Mesenchymal stem cell (in vitro differentiated cells and primary cell): ENCODE data around the gene UGT1A7.

Experiments
- DNase-seq: peaks from one replicate; pipeline ENCODE4 v3.0.0-alpha.2; 2013
- H2AFZ ChIP-seq: one replicate; pipeline ENCODE4 v1.6.1; 2013; ENCODE audit warnings: low read depth, mild to moderate bottlenecking, control low read depth, inconsistent platforms, low read length, moderate library complexity
- H2AK5ac ChIP-seq: 2 replicates; pipeline ENCODE4 v1.6.1; 2013; ENCODE audit warnings: low read length, moderate library complexity, mild to moderate bottlenecking, inconsistent platforms; ENCODE audit not compliant: severe bottlenecking
- H2BK120ac ChIP-seq: one replicate; pipeline ENCODE4 v1.6.1; 2013; ENCODE audit warnings: low read depth, mild to moderate bottlenecking, inconsistent platforms, low read length, moderate library complexity
- H2BK12ac ChIP-seq, 2 experiments: one replicate each; pipeline ENCODE4 v1.6.1; 2013; ENCODE audit warnings: inconsistent platforms in 2 of 2, low read length in 2 of 2, mild to moderate bottlenecking in 2 of 2, moderate library complexity in 2 of 2, control low read depth in 1 of 2
- H2BK15ac ChIP-seq: one replicate; pipeline ENCODE4 v1.6.1; 2013; ENCODE audit warnings: mild to moderate bottlenecking, low read depth, inconsistent platforms; ENCODE audit not compliant: poor library complexity, severe bottlenecking
- H2BK5ac ChIP-seq: 2 replicates; pipeline ENCODE4 v1.6.1; 2013; ENCODE audit warnings: low read depth, mild to moderate bottlenecking, low read length, control low read depth, inconsistent platforms; ENCODE audit not compliant: poor library complexity, severe bottlenecking
- H3K14ac ChIP-seq, 2 experiments: one replicate each; pipeline ENCODE4 v1.6.1; 2013; ENCODE audit warnings: inconsistent platforms in 2 of 2, low read length in 2 of 2, control low read depth in 1 of 2, mild to moderate bottlenecking in 1 of 2, moderate library complexity in 1 of 2
- H3K18ac ChIP-seq, 2 experiments: one replicate each; pipeline ENCODE4 v1.6.1; 2013; ENCODE audit warnings: inconsistent platforms in 2 of 2, low read length in 2 of 2, control low read depth in 1 of 2, low read depth in 1 of 2, mild to moderate bottlenecking in 1 of 2
- H3K23ac ChIP-seq, 2 experiments: one replicate each; pipeline ENCODE4 v1.6.1; 2013; ENCODE audit warnings: inconsistent platforms in 2 of 2, low read length in 2 of 2, mild to moderate bottlenecking in 2 of 2, moderate library complexity in 2 of 2, control low read depth in 1 of 2
- H3K27ac ChIP-seq: 2 replicates; pipeline ENCODE4 v1.5.1; 2013; ENCODE audit warnings: mild to moderate bottlenecking, moderate library complexity, low read length, control low read depth, inconsistent platforms; ENCODE audit not compliant: poor library complexity, severe bottlenecking
- H3K27me3 ChIP-seq, 2 experiments: 2 replicates each; pipeline versions ENCODE4 v1.6.1 to v1.7.0; 2013; ENCODE audit warnings: low read length in 2 of 2, mild to moderate bottlenecking in 2 of 2, moderate library complexity in 2 of 2, control low read depth in 1 of 2, inconsistent platforms in 1 of 2; ENCODE audit not compliant: control insufficient read depth in 1 of 2, insufficient read depth in 1 of 2
- H3K36me3 ChIP-seq, 2 experiments: 2 replicates each; pipeline versions ENCODE4 v1.6.1 to v1.7.0; 2013; ENCODE audit warnings: low read length in 2 of 2, control low read depth in 1 of 2, inconsistent platforms in 1 of 2, low read depth in 1 of 2, mild to moderate bottlenecking in 1 of 2; ENCODE audit not compliant: insufficient read depth in 2 of 2, control insufficient read depth in 1 of 2
- H3K4ac ChIP-seq, 2 experiments: one replicate each; pipeline ENCODE4 v1.6.1; 2013; ENCODE audit warnings: inconsistent platforms in 2 of 2, low read length in 2 of 2, mild to moderate bottlenecking in 2 of 2, moderate library complexity in 2 of 2, control low read depth in 1 of 2, low read depth in 1 of 2
- H3K4me1 ChIP-seq: 2 replicates; pipeline ENCODE4 v1.6.1; 2013; ENCODE audit warnings: low read depth, low read length, control low read depth; ENCODE audit not compliant: control insufficient read depth, insufficient read depth
- H3K4me2 ChIP-seq: 2 replicates; pipeline ENCODE4 v1.6.1; 2013; ENCODE audit warnings: low read length, mild to moderate bottlenecking, inconsistent platforms; ENCODE audit not compliant: poor library complexity, severe bottlenecking
- H3K4me3 ChIP-seq, 2 experiments: 2 replicates each; pipeline versions ENCODE4 v1.5.1 to v1.7.0; 2013; ENCODE audit warnings: low read length in 2 of 2, mild to moderate bottlenecking in 2 of 2, control low read depth in 1 of 2, low read depth in 1 of 2; ENCODE audit not compliant: insufficient read depth in 1 of 2
- H3K79me1 ChIP-seq: replicated peaks from 2 replicates; pipeline ENCODE4 v1.6.1; 2013; ENCODE audit warnings: mild to moderate bottlenecking, control low read depth, low read length, inconsistent platforms; ENCODE audit not compliant: poor library complexity, severe bottlenecking
- H3K9ac ChIP-seq: 2 replicates; pipeline ENCODE4 v1.7.0; 2013; ENCODE audit warnings: mild to moderate bottlenecking, low read length, moderate library complexity
- H3K9me3 ChIP-seq: 2 replicates; pipeline ENCODE4 v1.7.0; 2013; ENCODE audit warnings: mild to moderate bottlenecking, low read length; ENCODE audit not compliant: control insufficient read depth
- H4K8ac ChIP-seq: one replicate; pipeline ENCODE4 v1.6.1; 2013; ENCODE audit warnings: inconsistent platforms, mild to moderate bottlenecking, low read length, moderate library complexity
- H4K91ac ChIP-seq: one replicate; pipeline ENCODE4 v1.6.1; 2013; ENCODE audit warnings: mild to moderate bottlenecking, low read length, inconsistent platforms
- WGBS: methylation state at CpG from one replicate; pipeline ENCODE4 v1.1.7; 2013; ENCODE audit warnings: mixed read lengths; 5-methylcytosine and 5-hydroxymethylcytosine counted together

UGT1A7 gene

DNA sequence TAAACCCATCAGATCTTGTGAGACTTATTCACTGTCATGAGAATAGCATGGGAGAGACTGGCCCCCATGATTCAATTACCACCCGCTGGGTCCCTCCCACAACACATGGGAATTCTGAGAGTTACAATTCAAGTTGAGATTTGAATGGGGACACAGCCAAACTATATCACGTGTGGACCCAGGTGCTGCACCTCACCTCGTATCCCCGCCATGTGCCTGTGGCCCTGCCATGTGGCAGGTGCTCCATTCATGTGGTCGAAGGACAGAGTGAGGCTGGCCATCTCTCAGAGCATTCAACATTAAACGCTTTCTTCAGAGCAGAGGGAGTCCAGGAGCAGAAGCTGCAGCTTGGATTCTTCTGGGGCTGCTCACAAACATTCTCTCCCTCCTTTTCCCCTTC, 128.7 kb downstream of the UGT1A7 start:
- no peak overlapping the region for H3K18ac ChIP-seq
- DNase-seq, result no peak
- H3K79me1 ChIP-seq, result no peaks in the 10 kb centered on the region
- H4K91ac ChIP-seq, result no peak overlapping the region
- peaks cover 34 to 63% of the 10 kb centered on the region in 2 experiments for H3K27me3 ChIP-seq
- H2BK120ac ChIP-seq, result no peak overlapping the region
- H3K14ac ChIP-seq, result no peak overlapping the region
- no peak overlapping the region for H3K4me3 ChIP-seq
- H3K27ac ChIP-seq, result no peak overlapping the region
- H3K4me2 ChIP-seq, result no peak overlapping the region
- H3K4ac ChIP-seq, result no peak overlapping the region
- H2BK15ac ChIP-seq, result no peak overlapping the region
- H3K36me3 ChIP-seq, result peaks cover 0 to 3% of the 10 kb centered on the region in 2 experiments
- H3K9me3 ChIP-seq, result no peaks in the 10 kb centered on the region
- H3K9ac ChIP-seq, result no peak overlapping the region
- no peak overlapping the region for H2AFZ ChIP-seq
- no peaks in the 10 kb centered on the region for H3K4me1 ChIP-seq
- no peak overlapping the region for H2BK12ac ChIP-seq
- 74% methylated on average over 6 of the region's 6 CpGs for WGBS
- H2BK5ac ChIP-seq, result no peak overlapping the region
- H2AK5ac ChIP-seq, result no peak overlapping the region
- no peak overlapping the region for H3K23ac ChIP-seq
- H4K8ac ChIP-seq, result no peak overlapping the region

DNA sequence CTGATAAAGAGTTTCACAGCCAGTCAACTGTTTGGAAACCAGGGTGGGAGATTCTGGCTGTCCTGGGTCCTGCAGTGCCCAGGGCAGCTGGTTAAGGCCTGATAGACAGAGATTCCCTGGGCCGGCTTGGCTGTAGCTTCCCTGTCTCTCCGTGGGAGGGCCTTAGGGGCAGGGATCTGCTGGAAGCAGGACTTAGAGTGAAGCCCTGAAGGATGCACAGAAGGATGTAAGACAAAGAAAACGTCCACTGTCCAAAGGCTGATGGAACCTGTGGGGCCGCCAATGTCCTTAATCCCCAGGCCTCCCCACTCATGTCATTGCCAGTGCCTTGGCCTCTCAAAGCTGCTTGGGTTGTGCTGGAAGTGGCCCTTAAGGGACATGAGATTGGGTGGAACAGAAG, 129.4 kb downstream of the UGT1A7 start:
- Histone ChIP-seq H3K23ac (no peak overlapping the region), H4K8ac (no peak overlapping the region), H2BK120ac (no peak overlapping the region), H3K36me3 (peaks cover 0 to 3% of the 10 kb centered on the region in 2 experiments), H2BK5ac (no peak overlapping the region), H3K14ac (no peak overlapping the region), H3K9me3 (no peaks in the 10 kb centered on the region), H3K79me1 (no peaks in the 10 kb centered on the region), H2BK15ac (no peak overlapping the region), H3K4ac (no peak overlapping the region), H3K4me1 (no peaks in the 10 kb centered on the region), H3K4me2 (no peak overlapping the region), H3K18ac (no peak overlapping the region), H3K9ac (no peak overlapping the region), H3K27ac (no peak overlapping the region), H2AK5ac (no peak overlapping the region), H2AFZ (no peak overlapping the region), H2BK12ac (no peak overlapping the region), H4K91ac (no peak overlapping the region), H3K27me3 (peaks cover 31 to 63% of the 10 kb centered on the region in 2 experiments), H3K4me3 (no peak overlapping the region)
- DNase-seq, result no peak
- 57% methylated on average over 4 of the region's 4 CpGs for WGBS

DNA sequence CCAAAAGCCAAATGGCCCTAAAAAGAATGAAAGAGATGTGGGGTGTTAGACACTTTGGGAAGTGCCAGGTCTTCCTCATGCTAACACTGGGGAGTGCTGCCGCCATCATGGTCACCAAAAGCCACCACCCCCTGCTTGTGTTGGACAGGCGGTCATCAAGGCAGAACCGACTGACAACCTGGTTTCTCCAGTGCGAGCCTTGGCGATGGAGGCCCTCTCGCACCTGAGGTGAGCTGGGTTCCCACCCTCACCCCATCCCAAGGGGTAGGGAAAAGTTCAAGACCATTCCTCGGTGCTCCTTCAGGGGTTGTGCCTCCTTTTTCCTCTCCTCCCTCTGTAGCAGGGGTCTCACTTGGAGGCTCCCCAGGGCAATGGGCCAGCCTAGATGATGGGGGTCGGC, 130.0 kb downstream of the UGT1A7 start:
- Histone ChIP-seq H3K27ac (no peak overlapping the region), H2BK120ac (no peak overlapping the region), H2BK5ac (no peak overlapping the region), H3K4me1 (peaks cover 2% of the 10 kb centered on the region), H3K9ac (no peak overlapping the region), H3K27me3 (peaks cover 31 to 63% of the 10 kb centered on the region in 2 experiments), H3K9me3 (no peaks in the 10 kb centered on the region), H3K4ac (no peak overlapping the region), H4K91ac (no peak overlapping the region), H3K79me1 (no peaks in the 10 kb centered on the region), H3K18ac (no peak overlapping the region), H3K4me2 (no peak overlapping the region), H3K23ac (no peak overlapping the region), H2BK15ac (no peak overlapping the region), H2BK12ac (no peak overlapping the region), H2AK5ac (no peak overlapping the region), H3K14ac (no peak overlapping the region), H4K8ac (no peak overlapping the region), H3K4me3 (no peak overlapping the region), H3K36me3 (peaks cover 0 to 3% of the 10 kb centered on the region in 2 experiments), H2AFZ (no peak overlapping the region)
- DNase-seq, result no peak
- WGBS, result 71% methylated on average over 8 of the region's 8 CpGs

DNA sequence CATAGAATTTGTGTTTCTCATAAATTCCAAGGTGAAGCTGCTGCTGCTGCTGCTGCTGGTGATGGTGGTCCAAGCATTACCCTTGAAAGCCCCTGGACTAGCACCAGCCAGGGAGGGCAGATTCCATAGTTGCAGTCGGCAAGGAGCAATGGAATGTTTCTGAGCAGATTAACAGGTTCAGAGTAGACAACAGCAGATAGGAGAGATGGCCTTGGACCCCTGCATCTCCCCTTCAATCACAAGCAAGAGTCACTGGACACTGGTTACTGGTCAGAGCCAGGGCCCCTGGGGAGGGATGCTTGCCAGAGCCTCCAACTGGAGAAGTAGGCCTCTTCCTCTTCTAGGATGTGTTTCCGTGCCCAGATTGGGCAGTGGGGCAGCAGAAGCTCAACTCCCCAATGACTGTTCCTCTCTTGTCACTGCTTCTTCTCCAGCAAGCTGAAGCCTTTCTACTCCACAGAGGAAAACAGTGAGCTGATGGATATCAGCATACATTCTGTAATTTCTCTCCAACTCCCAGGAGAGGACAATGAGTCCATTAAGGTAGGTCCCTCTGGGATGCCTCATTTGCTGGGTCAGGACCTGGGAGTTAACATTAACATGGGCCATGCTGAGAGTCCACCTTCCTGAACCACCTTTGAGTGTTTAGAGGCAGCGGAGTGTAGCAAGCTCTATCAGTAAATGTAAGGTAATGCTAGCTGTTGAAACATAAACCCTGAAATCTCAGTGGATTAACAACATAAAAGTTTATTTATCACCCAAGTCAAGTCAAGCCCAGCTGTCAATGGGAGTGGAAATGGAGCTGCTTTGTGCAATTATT, 131.7 kb downstream of the UGT1A7 start:
- Histone ChIP-seq H2BK5ac (no peak overlapping the region), H3K4ac (no peak overlapping the region), H3K4me1 (peaks cover 4% of the 10 kb centered on the region), H3K4me2 (no peak overlapping the region), H2AFZ (no peak overlapping the region), H3K23ac (no peak overlapping the region), H3K9me3 (no peaks in the 10 kb centered on the region), H3K79me1 (no peaks in the 10 kb centered on the region), H2AK5ac (no peak overlapping the region), H2BK15ac (no peak overlapping the region), H3K14ac (no peak overlapping the region), H4K91ac (no peak overlapping the region), H3K27me3 (peaks cover 20 to 50% of the 10 kb centered on the region in 2 experiments), H3K4me3 (no peak overlapping the region), H2BK120ac (no peak overlapping the region), H2BK12ac (no peak overlapping the region), H3K36me3 (peaks cover 0 to 3% of the 10 kb centered on the region in 2 experiments), H4K8ac (no peak overlapping the region), H3K18ac (no peak overlapping the region), H3K9ac (no peak overlapping the region), H3K27ac (no peak overlapping the region)
- DNase-seq, result no peak
- 72% methylated on average over 3 of the region's 3 CpGs for WGBS
